HepG2 (cell line): ENCODE data around the gene ULK3. TPM values are rescaled to one million over a fixed set of nuclear protein-coding genes. Genes with fewer than 3 reads are reported as not detected.

Experiments
- ATAC-seq: fragments of 200-7000 bp; cut with Tn5 transposase; 3 replicates; pipeline ENCODE4 v1.9.1; 2020; ENCODE audit warnings: mild to moderate bottlenecking, moderate library complexity
- BruUV-seq: library from RNA; stranded (reverse); fragments of 400-500 nt; replicated peaks from 2 replicates; lab custom pipeline; 2021; lab: Mats Ljungman, UMichigan
- CTCF ChIA-PET: fragments of 300-600 bp; formaldehyde crosslinking; extraction: SDS; loops from one replicate; lab custom pipeline; 2021; ENCODE audit warnings: low total read pairs, inconsistent platforms, low intra/inter-chr PET ratio; lab: Yijun Ruan, JAX
- POLR2A ChIA-PET: fragments of 350-600 bp; sonication (Branson Sonifier 250); formaldehyde crosslinking; loops from one replicate; lab custom pipeline; 2020; ENCODE audit warnings: antibody characterized with exemption, inconsistent platforms; lab: Yijun Ruan, JAX
- DNase-seq: peaks from one replicate; pipeline ENCODE4 v3.0.0-alpha.2; 2015; ENCODE audit warnings: low spot score
- FAIRE-seq: peaks from 3 replicates; lab custom pipeline; 2011; peaks lifted over from hg19 to GRCh38; lab: Jason Lieb, UNC
- H2AFZ ChIP-seq: one replicate; pipeline ENCODE4 v1.6.1; 2011; ENCODE audit warnings: low read length, inconsistent platforms
- H3K27ac ChIP-seq: fragments of 300-600 bp; 3 replicates; pipeline ENCODE4 v1.8.0; 2011; ENCODE audit warnings: mixed run types, mild to moderate bottlenecking, mixed read lengths, low read length, inconsistent platforms; ENCODE audit not compliant: insufficient read depth; ENCODE audit errors: extremely low read length
- H3K27me3 ChIP-seq, 2 experiments: fragments of 200-600 bp in 1 of 2; 2 replicates in 1 of 2; 3 replicates in 1 of 2; pipeline versions ENCODE4 v1.6.0 to v1.8.0; 2011; ENCODE audit warnings: low read length in 2 of 2, mild to moderate bottlenecking in 2 of 2, moderate library complexity in 2 of 2, inconsistent platforms in 1 of 2; ENCODE audit not compliant: insufficient read depth in 2 of 2, control insufficient read depth in 1 of 2
- H3K36me3 ChIP-seq, 2 experiments: fragments of 200-600 bp in 1 of 2; replicated peaks in 1 of 2; 2 replicates in 1 of 2; 3 replicates in 1 of 2; pipeline versions ENCODE4 v1.5.1 to v1.8.0; 2011; ENCODE audit warnings: low read length in 2 of 2, inconsistent platforms in 1 of 2; ENCODE audit not compliant: insufficient read depth in 2 of 2, control insufficient read depth in 1 of 2
- H3K4me1 ChIP-seq: 2 replicates; pipeline ENCODE4 v1.5.1; 2012; ENCODE audit warnings: low read length, inconsistent platforms; ENCODE audit not compliant: insufficient read depth
- H3K4me2 ChIP-seq: 2 replicates; pipeline ENCODE4 v1.6.0; 2011; ENCODE audit warnings: low read depth, low read length, inconsistent platforms
- H3K4me3 ChIP-seq, 3 experiments: fragments of 200-600 bp in 1 of 3; sonication (generic), shearing (Covaris generic) in 1 of 3; replicated peaks in 1 of 3; 2 replicates each; pipeline ENCODE4 v1.5.1; 2011 to 2016; ENCODE audit warnings: low read length in 3 of 3, inconsistent platforms in 2 of 3, low read depth in 2 of 3, mild to moderate bottlenecking in 2 of 3, control low read depth in 1 of 3, mixed read lengths in 1 of 3; ENCODE audit not compliant: insufficient read depth in 1 of 3
- H3K79me2 ChIP-seq: one replicate; pipeline ENCODE4 v1.6.1; 2011; ENCODE audit warnings: low read length, inconsistent platforms; ENCODE audit not compliant: insufficient read depth
- H3K9ac ChIP-seq: 2 replicates; pipeline ENCODE4 v1.6.0; 2011; ENCODE audit warnings: mild to moderate bottlenecking, low read depth, low read length, inconsistent platforms; ENCODE audit not compliant: insufficient read depth
- H3K9me3 ChIP-seq: 2 replicates; pipeline ENCODE4 v1.5.1; 2012; ENCODE audit warnings: mild to moderate bottlenecking, low read length
- H4K20me1 ChIP-seq: 2 replicates; pipeline ENCODE4 v1.6.0; 2011; ENCODE audit warnings: inconsistent platforms, mild to moderate bottlenecking, low read length, moderate library complexity; ENCODE audit not compliant: insufficient read depth
- FOXJ3 ChIP-seq: sonication (generic); formaldehyde crosslinking; IDR thresholded peaks from 2 replicates; pipeline ENCODE4 v1.4.0; 2020; ENCODE audit warnings: missing genetic modification reagents, mild to moderate bottlenecking, borderline replicate concordance
- MIXL1 ChIP-seq: IDR thresholded peaks from 2 replicates; pipeline ENCODE4 v1.6.1; 2016
- NONO ChIP-seq, 2 experiments: fragments of 450-650 bp in 1 of 2; sonication (generic) in 1 of 2; formaldehyde crosslinking in 1 of 2; IDR thresholded peaks in 1 of 2; conservative IDR thresholded peaks in 1 of 2; 2 replicates each; pipeline versions ENCODE4 v1.6.1 to v1.8.0; 2017 to 2022; ENCODE audit warnings: mild to moderate bottlenecking in 1 of 2, missing genetic modification reagents in 1 of 2, moderate library complexity in 1 of 2
- PAWR ChIP-seq: sonication (generic); formaldehyde crosslinking; IDR thresholded peaks from 2 replicates; pipeline ENCODE4 v1.4.0; 2020; ENCODE audit warnings: missing genetic modification reagents, mild to moderate bottlenecking, borderline replicate concordance
- RAD21 ChIP-seq: fragments of 450-650 bp; formaldehyde crosslinking; IDR thresholded peaks from 2 replicates; pipeline ENCODE4 v1.5.0; 2020; ENCODE audit warnings: mild to moderate bottlenecking
- SAP130 ChIP-seq: IDR thresholded peaks from 2 replicates; pipeline ENCODE4 v1.6.1; 2016; ENCODE audit warnings: low read depth
- SMAD9 ChIP-seq: sonication (generic); formaldehyde crosslinking; IDR thresholded peaks from 2 replicates; pipeline ENCODE4 v1.5.1; 2020; ENCODE audit warnings: mild to moderate bottlenecking, missing genetic modification reagents
- STAG1 ChIP-seq: sonication (generic); formaldehyde crosslinking; IDR thresholded peaks from 2 replicates; pipeline ENCODE4 v1.4.0; 2020; ENCODE audit warnings: missing genetic modification reagents
- ZBTB21 ChIP-seq: sonication (generic); formaldehyde crosslinking; IDR thresholded peaks from 2 replicates; pipeline ENCODE4 v1.4.0; 2020; ENCODE audit warnings: missing genetic modification reagents
- WGBS: methylation state at CpG from one replicate; pipeline ENCODE4 v1.1.6; 2017; ENCODE audit warnings: low lambda C conversion rate; 5-methylcytosine and 5-hydroxymethylcytosine counted together
- in situ Hi-C: cut with HindIII; loops from 2 replicates; pipeline ENCODE4 v1.10.0; 2017; ENCODE audit warnings: low pct_unique_long_range_greater_than_20kb; ENCODE audit not compliant: extremely low pct_ligation_motif_present
- intact Hi-C: fragments of 100-400 bp; cut with micrococcal nuclease; formaldehyde crosslinking; loops from one replicate; pipeline ENCODE4 v1.10.0; 2022; ENCODE audit not compliant: unreplicated experiment
- polyA plus RNA-seq, 8 experiments: library from polyadenylated mRNA; depleted of rRNA in 3 of 8; stranded (reverse) in 7 of 8; unstranded in 1 of 8; fragments of >200 nt; fragmentation: Illumina TruSeq in 4 of 8; extraction: Trizol in 4 of 8; gene quantifications; 2 replicates each; pipeline versions ENCODE4 v1.2.1 to v1.2.3, GENCODE V29; 2011 to 2016; ENCODE audit warnings: low read depth in 4 of 8, missing spikeins in 1 of 8, mixed read lengths in 1 of 8; ENCODE audit not compliant: insufficient read depth in 1 of 8
- total RNA-seq, 5 experiments: library from RNA; depleted of rRNA; stranded (reverse); fragments of >200 nt; fragmentation: Illumina TruSeq; extraction: Trizol; gene quantifications; 2 replicates each; pipeline ENCODE4 v1.2.3, GENCODE V29; 2016; ENCODE audit warnings: low read depth in 1 of 5
- TF ChIP-seq, protein P1 (sequence below): sonication (generic); formaldehyde crosslinking; IDR thresholded peaks from 2 replicates; pipeline ENCODE4 v1.4.0; 2020; ENCODE audit warnings: missing genetic modification reagents
- TF ChIP-seq, protein P2 (sequence below): sonication (generic); formaldehyde crosslinking; IDR thresholded peaks from 2 replicates; pipeline ENCODE4 v1.4.0; 2020; ENCODE audit warnings: missing genetic modification reagents
- TF ChIP-seq, protein P3 (sequence below): IDR thresholded peaks from 2 replicates; pipeline ENCODE4 v1.6.1; 2016; ENCODE audit warnings: low read depth, borderline replicate concordance
- TF ChIP-seq, protein P4 (sequence below): sonication (generic); formaldehyde crosslinking; IDR thresholded peaks from 2 replicates; pipeline ENCODE4 v1.9.0; 2021; ENCODE audit warnings: missing genetic modification reagents, borderline replicate concordance

The ULK3 gene
- total and polyA plus RNA-seq, 2 of the 13 experiments (the other 11 are each of a cell fraction or from before 2014, with no cell fraction given) = 15.2 to 23.7 TPM

DNA sequence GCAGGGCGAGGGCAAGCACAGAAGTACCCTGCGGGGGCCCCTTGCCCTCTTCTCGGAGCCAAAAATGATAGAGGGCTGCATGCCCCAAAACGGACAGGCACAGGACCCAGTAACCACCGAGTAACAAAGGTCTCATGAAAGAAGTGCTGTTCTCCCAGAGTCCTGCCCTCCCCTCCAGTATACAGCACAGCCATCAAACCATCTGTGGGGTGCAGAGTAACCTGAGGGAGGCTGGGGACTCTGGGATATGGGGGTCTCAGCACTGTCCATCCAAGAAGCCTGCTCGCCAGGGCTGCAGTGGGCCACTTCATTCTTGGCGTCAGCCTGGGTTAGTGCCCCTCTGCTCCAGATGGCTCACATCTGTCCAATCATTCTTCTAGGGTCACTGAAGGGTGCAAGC, 6.1 kb downstream of the ULK3 start (continued):
- TF ChIP-seq, protein P1, sequence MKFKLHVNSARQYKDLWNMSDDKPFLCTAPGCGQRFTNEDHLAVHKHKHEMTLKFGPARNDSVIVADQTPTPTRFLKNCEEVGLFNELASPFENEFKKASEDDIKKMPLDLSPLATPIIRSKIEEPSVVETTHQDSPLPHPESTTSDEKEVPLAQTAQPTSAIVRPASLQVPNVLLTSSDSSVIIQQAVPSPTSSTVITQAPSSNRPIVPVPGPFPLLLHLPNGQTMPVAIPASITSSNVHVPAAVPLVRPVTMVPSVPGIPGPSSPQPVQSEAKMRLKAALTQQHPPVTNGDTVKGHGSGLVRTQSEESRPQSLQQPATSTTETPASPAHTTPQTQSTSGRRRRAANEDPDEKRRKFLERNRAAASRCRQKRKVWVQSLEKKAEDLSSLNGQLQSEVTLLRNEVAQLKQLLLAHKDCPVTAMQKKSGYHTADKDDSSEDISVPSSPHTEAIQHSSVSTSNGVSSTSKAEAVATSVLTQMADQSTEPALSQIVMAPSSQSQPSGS (CRISPR knock-in tag) = no peak

DNA sequence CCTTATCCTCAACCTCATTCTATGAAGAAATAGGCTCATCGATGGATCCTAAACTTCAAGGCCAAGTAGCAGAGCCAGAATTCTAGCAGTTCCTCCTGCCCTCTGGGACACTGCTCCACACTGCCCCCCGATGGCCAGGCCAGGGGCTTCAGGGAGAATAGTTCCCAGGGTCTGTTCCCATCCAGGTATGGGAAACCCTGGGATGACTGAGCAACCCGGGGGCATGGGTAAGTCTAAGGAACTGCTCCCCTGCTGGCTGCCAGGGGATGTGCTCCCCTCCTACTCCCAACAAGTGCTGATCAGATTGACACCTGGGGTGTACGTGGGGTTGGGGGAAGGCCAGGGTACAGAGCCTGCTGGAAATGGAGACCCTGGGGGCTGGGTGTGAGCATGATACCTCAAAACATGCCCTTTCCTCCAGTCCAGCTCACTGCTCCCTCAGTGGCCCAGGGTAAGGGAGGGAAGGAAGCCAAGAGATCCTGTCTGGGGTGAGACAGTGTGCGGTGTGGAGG, 7.6 kb downstream of the ULK3 start:
- in situ Hi-C loops = no loop called here
- TF ChIP-seq MIXL1 = no peak
- peak; percentile 59 for TF ChIP-seq RAD21 (CRISPR knock-in tag)
- TF ChIP-seq, protein P2, sequence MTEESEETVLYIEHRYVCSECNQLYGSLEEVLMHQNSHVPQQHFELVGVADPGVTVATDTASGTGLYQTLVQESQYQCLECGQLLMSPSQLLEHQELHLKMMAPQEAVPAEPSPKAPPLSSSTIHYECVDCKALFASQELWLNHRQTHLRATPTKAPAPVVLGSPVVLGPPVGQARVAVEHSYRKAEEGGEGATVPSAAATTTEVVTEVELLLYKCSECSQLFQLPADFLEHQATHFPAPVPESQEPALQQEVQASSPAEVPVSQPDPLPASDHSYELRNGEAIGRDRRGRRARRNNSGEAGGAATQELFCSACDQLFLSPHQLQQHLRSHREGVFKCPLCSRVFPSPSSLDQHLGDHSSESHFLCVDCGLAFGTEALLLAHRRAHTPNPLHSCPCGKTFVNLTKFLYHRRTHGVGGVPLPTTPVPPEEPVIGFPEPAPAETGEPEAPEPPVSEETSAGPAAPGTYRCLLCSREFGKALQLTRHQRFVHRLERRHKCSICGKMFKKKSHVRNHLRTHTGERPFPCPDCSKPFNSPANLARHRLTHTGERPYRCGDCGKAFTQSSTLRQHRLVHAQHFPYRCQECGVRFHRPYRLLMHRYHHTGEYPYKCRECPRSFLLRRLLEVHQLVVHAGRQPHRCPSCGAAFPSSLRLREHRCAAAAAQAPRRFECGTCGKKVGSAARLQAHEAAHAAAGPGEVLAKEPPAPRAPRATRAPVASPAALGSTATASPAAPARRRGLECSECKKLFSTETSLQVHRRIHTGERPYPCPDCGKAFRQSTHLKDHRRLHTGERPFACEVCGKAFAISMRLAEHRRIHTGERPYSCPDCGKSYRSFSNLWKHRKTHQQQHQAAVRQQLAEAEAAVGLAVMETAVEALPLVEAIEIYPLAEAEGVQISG (CRISPR knock-in tag) = peak; percentile 33; the same call in 1 of the 2 replicates
- TF ChIP-seq, protein P3, sequence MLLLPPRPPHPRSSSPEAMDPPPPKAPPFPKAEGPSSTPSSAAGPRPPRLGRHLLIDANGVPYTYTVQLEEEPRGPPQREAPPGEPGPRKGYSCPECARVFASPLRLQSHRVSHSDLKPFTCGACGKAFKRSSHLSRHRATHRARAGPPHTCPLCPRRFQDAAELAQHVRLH (CRISPR knock-in tag) = peak; percentile 27; the same call in 1 of the 2 replicates
- TF ChIP-seq PAWR (CRISPR knock-in tag) = no peak
- TF ChIP-seq SMAD9 = no peak
- TF ChIP-seq NONO (IDR thresholded peaks at IDR 0.05) = no peak
- TF ChIP-seq NONO (CRISPR knock-in tag; conservative IDR thresholded peaks at IDR 0.05) = no peak
- peak; percentile 65 for TF ChIP-seq STAG1 (CRISPR knock-in tag)
- TF ChIP-seq FOXJ3 (CRISPR knock-in tag) = no peak
- no peak for TF ChIP-seq ZBTB21 (CRISPR knock-in tag)
- TF ChIP-seq, protein P4, sequence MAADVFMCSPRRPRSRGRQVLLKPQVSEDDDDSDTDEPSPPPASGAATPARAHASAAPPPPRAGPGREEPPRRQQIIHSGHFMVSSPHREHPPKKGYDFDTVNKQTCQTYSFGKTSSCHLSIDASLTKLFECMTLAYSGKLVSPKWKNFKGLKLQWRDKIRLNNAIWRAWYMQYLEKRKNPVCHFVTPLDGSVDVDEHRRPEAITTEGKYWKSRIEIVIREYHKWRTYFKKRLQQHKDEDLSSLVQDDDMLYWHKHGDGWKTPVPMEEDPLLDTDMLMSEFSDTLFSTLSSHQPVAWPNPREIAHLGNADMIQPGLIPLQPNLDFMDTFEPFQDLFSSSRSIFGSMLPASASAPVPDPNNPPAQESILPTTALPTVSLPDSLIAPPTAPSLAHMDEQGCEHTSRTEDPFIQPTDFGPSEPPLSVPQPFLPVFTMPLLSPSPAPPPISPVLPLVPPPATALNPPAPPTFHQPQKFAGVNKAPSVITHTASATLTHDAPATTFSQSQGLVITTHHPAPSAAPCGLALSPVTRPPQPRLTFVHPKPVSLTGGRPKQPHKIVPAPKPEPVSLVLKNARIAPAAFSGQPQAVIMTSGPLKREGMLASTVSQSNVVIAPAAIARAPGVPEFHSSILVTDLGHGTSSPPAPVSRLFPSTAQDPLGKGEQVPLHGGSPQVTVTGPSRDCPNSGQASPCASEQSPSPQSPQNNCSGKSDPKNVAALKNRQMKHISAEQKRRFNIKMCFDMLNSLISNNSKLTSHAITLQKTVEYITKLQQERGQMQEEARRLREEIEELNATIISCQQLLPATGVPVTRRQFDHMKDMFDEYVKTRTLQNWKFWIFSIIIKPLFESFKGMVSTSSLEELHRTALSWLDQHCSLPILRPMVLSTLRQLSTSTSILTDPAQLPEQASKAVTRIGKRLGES (CRISPR knock-in tag) = no peak
- no peak for TF ChIP-seq SAP130

More for the DNA sequence above, 7.6 kb downstream of the ULK3 start:
- no TSS peak for BruUV-seq
- Histone ChIP-seq H2AFZ (no peak overlapping the region), H3K36me3 (peaks cover 0 to 3% of the 10 kb centered on the region in 2 experiments; a peak in 1 of 5 replicates), H3K9me3 (no peaks in the 10 kb centered on the region), H3K9ac (no peak overlapping the region), H4K20me1 (no peaks in the 10 kb centered on the region), H3K4me3 (no peak overlapping the region), H3K4me1 (peaks cover 30% of the 10 kb centered on the region), H3K27ac (no peak overlapping the region), H3K79me2 (no peaks in the 10 kb centered on the region), H3K27me3 (peaks cover 0 to 11% of the 10 kb centered on the region in 2 experiments; a peak in 2 of 5 replicates), H3K4me2 (no peak overlapping the region)
- WGBS = 50% methylated on average over 2 of the region's 5 CpGs
- POLR2A ChIA-PET = no interaction called here
- FAIRE-seq (peak; percentile 88), ATAC-seq (peak; percentile 86), DNase-seq (peak; percentile 70)
- CTCF ChIA-PET = interaction anchor here (1.4 kb wide), 1 partner anchor 64 kb away, joined by 4 read pairs; no protein-coding TSS in a partner anchor
- intact Hi-C loops = loop anchor here (2.0 kb wide), 2 partner anchors 55 to 65 kb away; no protein-coding TSS in a partner anchor
